Stomach (tissue), 4 donors: ENCODE data around the gene MSI2.

Experiments used
- POLR2A ChIP-seq, 4 donors: fragments of 450-650 bp; IDR thresholded peaks; one replicate each; pipeline ENCODE4 v1.6.1; 2016; ENCODE audit warnings: antibody characterized with exemption in 4 of 4, control low read depth in 2 of 4, mild to moderate bottlenecking in 1 of 4, moderate library complexity in 1 of 4
- POLR2AphosphoS5 ChIP-seq, 3 donors: sonication (generic); formaldehyde crosslinking; IDR thresholded peaks; one replicate each; pipeline ENCODE4 v1.6.1; 2016; ENCODE audit warnings: antibody characterized with exemption in 3 of 3
- TF ChIP-seq, protein P1 (sequence below), 7 experiments: fragments of 450-650 bp in 4 of 7; fragments of 200-600 bp in 3 of 7; sonication (generic) in 3 of 7; IDR thresholded peaks; one replicate each; pipeline ENCODE4 v1.5.1; 2016 to 2019; ENCODE audit warnings: antibody characterized with exemption in 7 of 7, control low read depth in 2 of 7, mild to moderate bottlenecking in 1 of 7

DNA sequence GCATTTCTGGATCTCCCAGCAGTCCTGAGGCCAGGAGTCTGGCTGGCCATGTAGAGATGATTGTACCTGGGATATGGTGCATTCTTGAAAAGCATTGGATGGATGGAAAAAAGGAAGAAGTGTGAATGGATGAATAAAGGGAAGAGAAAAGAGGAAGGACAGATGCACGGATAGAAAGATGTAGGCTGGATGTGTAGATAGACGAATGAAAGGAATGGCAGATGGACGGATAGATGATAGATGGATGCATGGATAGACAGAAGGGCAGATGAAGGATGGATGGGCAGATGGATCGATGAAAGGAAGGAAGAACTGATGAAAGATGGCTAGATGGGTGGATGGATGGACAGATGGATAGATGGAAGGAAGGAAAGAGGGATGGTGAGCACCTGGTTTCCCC lies 210.9 kb downstream of the MSI2 start:
- TF ChIP-seq, protein P1, sequence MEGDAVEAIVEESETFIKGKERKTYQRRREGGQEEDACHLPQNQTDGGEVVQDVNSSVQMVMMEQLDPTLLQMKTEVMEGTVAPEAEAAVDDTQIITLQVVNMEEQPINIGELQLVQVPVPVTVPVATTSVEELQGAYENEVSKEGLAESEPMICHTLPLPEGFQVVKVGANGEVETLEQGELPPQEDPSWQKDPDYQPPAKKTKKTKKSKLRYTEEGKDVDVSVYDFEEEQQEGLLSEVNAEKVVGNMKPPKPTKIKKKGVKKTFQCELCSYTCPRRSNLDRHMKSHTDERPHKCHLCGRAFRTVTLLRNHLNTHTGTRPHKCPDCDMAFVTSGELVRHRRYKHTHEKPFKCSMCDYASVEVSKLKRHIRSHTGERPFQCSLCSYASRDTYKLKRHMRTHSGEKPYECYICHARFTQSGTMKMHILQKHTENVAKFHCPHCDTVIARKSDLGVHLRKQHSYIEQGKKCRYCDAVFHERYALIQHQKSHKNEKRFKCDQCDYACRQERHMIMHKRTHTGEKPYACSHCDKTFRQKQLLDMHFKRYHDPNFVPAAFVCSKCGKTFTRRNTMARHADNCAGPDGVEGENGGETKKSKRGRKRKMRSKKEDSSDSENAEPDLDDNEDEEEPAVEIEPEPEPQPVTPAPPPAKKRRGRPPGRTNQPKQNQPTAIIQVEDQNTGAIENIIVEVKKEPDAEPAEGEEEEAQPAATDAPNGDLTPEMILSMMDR (IDR thresholded peaks at IDR 0.05): no peak
- TF ChIP-seq POLR2A (IDR thresholded peaks at IDR 0.05) (no peak), POLR2AphosphoS5 (IDR thresholded peaks at IDR 0.05) (no peak)
